Central memory CD4-positive, alpha-beta T cell (primary cell): ENCODE results near the gene CRYL1.
"Not testable (repeated sequence)": the region's sequence is repeated elsewhere in the genome, so short reads cannot be mapped to it uniquely, and the experiment has no call there.

Source experiments
- DNase-seq: peaks from one replicate; pipeline ENCODE4 v3.0.0; 2022

Gene CRYL1

DNA sequence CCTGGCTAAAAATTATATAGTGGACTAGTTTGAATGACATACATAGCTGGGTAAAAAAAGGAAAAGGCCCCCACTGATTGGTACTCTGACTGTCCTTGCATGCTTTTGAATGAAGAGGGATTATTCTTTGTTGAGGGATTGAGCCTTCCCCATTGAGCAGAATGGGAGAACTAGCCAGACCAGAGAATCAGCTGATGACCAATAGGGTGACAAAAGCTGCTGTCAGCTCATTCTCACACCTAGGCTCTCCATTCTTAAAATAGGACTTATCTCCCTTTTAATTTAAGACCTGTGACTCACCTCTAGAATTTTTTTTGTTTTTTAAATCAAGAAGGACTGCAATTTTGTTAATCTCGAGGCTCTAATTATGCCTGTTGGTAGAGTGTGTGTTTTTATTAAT, 79.3 kb downstream of the CRYL1 start:
- no peak for DNase-seq

DNA sequence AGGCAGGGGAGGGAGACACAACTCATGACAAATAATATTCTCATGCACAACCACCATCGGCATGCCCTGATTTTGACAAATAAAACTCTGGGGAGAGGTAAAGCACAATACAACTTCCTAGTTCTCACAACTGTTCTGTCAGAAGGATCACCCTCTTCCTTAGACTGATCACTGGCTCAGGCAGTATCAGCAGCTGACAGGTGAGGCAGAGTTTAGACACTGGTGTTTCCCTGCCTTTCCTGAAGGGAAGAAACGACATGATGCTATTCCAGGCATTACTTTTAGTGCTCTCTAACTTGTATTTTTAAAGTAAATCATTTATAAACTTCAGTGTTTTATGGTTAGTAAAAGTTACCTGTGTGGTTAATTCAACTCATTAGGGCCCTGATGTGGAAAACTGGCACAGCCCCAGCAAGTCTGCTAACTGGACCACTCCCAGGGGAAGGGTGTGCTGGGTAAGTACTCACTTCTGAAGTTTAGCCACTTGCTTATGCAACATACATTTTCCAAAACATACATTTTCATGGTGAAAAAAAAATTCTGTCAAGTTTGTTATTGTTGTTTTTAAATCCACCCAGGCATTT, 82.8 kb downstream of the CRYL1 start:
- DNase-seq, result no peak

DNA sequence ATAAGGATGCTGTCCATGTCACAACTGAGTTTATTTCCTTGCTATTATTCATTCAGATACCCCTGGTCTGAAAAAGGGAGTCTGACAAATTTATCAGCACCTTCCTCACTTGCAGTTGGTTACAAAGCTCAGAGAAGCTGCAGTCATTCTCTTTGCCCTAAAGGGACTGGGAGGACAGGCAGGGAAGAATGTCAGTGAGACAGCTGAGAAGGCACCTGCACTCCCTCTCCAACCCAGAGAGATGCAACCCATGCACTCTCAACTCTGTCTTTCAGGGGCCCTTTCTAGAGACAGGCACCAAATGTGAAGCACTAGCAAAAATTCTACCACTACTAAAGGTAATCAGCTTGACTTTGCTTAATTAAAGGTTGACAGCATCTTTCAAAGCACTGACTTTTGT, 83.3 kb downstream of the CRYL1 start:
- DNase-seq, result no peak

DNA sequence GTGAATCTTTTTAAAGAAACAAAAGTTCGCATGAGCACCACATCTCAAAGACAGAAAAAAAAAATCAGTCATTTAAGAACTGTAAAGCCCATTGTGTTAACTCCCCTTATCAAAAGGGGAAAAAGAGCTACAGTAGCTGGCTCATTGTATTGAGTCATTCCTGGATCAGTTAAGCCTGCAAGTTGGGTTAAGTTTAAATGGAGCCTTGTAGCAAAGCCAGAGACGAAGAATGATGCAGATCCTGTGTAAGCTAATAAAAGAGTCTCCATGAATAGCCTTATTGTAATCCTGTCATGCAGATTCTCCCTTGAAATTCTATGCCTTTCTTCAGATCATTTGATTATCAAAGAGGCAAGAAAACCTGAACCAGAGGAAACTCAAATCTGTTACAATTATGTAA, 83.8 kb downstream of the CRYL1 start:
- DNase-seq, result no peak

DNA sequence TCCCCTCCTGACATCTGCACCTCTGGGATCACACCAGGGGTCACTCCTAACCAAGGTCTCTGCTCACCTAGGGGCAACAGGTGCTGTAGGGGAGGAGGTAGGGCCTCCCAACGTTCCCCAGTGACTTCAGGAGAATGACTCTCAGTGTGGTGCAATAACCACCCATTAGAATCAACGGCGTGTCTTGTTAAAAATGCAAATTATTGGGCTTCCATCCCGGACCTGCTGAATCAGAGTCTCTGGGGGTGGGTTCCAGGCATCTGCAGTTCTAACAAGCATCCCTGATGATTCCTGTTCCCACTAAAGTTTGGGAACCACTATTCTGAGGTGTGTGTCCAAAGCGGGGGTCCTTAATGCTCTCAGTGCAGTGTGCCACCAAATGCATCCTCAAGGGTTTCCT, 84.6 kb downstream of the CRYL1 start:
- DNase-seq, result no peak

DNA sequence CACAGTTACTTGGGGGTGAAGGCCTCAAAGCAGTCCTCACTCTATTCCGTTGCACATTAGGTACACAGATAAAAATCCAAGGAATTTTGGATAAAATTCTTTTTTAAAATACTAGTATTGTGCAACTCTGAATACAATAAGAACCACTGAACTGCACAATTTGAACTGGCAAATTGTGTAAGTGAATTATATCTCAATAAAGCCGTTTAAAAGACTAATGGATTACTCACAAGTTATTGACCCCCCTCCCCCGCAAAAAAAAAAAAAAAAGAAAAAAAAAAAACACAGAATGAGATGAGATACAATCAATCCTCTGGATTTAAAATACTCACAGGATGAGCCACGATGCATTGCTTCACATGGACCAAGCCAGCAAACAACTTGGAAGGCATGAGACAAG, 86.4 kb downstream of the CRYL1 start:
- DNase-seq, result no peak

DNA sequence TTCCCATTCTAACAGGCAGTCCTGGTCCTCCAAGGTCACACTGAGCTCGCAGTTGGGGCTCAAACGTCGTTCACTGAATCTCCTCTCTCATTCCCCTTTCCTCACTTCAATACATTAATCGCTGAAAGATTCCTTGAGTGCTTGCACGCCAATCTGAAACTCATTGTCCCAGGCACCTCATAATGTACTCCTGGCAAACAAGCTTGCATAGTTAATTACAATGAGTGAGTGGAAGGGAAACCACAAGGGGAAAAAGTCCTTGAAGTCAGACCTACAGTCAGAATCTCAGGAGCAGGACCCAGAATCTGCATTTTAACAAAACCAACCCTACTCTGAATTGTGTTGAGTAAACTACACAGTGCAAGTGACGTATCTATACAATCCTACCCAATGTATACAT, 86.9 kb downstream of the CRYL1 start:
- no peak for DNase-seq

DNA sequence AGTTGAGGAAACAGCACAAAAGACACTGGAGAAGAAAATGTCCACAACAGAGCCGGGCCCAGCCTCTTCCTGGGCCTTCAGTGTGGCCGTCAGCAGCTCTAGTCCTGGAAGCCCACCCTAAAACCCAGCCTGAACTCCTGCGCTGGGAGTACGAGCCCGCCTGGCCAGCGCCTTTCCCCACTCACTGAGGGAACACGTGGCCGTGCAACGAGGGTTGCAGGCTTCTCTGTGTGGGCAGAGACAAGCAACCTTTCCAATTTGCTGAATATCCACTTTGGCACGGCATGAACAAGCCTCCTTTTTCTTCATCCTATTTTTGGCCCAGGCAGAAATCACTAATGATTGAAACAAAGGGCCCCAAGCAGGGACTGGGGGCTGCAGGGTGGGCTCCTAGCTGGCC, 89.2 kb downstream of the CRYL1 start:
- DNase-seq, result no peak

DNA sequence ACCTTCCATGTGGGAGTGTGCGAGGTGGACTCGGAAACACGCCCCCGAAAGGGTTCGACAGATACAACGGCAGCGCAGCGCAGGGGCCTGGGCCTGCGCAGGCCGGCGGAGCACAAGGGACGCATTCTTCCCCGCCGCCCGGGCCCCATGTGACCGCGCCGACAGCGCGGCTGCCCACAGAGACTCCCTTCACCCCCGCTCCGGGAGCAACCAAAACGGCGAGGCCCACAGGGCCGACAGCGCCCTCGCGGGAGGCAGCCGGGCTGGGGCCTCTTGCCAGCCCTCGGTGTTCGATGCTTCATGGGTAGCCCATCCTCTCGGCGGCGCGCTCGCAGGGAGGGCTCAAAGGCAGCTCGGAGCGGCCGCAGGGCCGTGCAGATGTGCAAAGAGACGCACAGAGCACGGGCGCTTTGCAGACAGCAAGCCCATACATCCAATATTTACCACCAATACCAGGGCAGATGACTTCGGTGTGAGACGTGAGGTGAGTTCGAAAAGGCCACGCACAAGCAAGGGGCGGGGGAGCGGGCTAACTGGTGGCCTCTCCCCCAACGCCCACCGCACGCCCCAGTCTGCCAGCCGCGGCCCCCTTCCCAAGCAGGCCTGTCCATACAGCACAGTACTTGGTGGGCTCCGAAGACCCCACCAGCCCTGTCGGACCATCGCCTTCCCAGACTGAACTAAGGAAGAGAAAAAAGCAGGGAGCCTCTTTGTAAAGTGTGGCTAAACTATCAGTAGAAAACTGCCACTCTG, 89.9 kb downstream of the CRYL1 start:
- DNase-seq, result no peak

- not testable (repeated sequence) for DNase-seq
Observed at GRCh38 chr13:20434210-20434609, 91.4 kb downstream of the CRYL1 start.

- no peak for DNase-seq
Observed at GRCh38 chr13:20431687-20432384, 93.8 kb downstream of the CRYL1 start.

DNA sequence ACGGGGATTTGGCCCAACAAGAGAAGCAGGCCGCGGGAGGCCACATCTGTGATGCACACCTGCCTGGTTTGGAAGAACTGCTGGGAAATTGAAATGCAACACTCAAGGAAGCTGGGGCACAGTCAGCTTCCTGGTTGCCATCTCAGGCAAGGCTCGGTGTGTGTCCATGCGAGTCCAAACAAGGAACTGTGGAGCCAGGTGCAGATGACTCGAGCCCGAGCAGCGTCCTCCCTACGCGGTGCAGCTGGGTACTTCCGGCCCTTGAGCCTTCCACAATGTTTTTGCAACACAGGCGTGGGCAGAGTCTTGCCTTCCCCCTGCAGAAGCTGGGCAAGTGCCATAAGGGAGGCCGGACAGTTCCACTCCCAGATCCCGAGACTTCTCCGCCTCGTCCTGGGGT, 94.6 kb downstream of the CRYL1 start:
- no peak for DNase-seq

- DNase-seq, result no peak
Observed at GRCh38 chr13:20430296-20430695, 95.4 kb downstream of the CRYL1 start.

GRCh38 chr13:20429682-20430081, 96.0 kb downstream of the CRYL1 start:
- DNase-seq, result no peak

- DNase-seq, result no peak
Observed at GRCh38 chr13:20428666-20429644, 96.7 kb downstream of the CRYL1 start.

GRCh38 chr13:20426766-20427448, 98.8 kb downstream of the CRYL1 start:
- DNase-seq, result no peak

DNA sequence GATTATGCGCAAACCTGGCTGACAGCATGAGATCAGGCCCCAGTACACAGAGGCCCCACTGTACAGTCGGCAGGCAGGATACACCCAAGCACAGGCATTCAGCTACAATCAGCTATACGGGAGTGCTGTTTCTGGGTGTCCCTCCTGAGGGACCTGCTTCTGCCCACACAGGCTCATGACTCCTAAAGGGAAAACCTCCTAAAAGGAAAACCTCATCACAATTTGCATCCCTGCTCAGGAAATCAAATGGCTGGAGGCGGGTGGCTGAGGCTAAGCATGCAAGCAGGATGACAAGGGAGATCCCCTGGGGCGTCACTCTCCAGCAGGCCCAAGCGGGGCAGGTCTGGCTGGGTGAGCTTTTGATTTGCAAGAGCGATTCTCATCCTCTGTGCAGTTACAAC, 99.8 kb downstream of the CRYL1 start:
- no peak for DNase-seq

DNA sequence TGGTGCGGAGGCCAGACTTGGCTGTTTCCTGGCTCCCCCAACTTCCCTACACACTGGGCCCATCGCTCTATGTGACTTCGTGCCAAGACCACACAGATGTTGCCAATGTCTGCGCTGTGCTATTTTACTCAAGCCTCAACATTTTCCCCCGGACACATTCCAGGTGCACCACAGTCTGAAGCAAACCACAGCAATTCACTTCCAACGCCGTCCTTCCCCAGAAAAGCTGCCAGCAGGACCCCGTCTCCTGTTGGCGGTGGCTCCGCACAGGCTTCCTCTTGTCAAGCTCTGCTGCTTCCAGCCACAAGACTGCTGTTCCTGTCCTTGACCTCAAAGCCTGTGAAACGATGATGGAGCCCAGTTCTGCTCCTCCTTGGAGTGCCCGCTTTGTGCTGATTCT, 100.7 kb downstream of the CRYL1 start:
- DNase-seq, result no peak

DNA sequence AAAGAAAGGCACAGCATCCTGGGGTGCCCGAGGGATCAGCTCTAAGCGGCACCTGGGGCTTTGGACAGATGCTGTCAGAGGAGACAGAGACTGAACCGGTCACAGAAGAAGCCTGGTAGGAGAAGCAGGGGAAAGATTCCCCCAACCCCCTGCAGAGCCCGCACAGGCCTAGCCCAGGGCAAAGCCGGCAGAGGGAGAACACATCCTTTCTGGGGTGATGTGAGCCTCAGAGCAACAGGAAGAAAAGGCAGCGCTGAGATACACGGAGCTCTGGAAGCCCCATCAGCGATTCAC, 101.2 kb downstream of the CRYL1 start:
- no peak for DNase-seq

DNA sequence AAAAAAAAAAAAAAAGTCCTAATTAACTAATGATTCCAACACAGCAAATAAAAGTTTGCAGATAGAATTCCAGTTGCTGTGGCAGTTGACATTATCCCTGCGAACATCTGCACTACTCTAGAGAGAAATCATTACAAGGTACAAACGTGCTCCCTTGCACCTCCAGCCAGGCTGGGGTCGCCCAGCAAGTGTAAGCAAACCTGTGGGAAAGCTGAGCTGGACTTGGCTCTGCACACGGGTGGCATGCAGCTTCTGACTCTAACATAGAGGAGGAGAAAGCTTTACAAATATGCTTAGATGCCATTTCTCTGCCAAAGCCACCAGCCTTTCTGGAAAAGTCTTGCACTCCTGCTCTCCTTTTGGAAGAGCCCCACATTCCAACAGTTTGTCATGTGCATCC, 103.3 kb downstream of the CRYL1 start:
- DNase-seq, result no peak

GRCh38 chr13:20420938-20421337, 104.7 kb downstream of the CRYL1 start:
- no peak for DNase-seq

GRCh38 chr13:20418953-20419352, 106.7 kb downstream of the CRYL1 start:
- DNase-seq, result no peak
